NT2/D1 (cell line): ENCODE results near the gene ACSF3.
A peak's percentile ranks its signal among the peaks of the same experiment; 100 is the strongest.
"Not testable (repeated sequence)": the region's sequence is repeated elsewhere in the genome, so short reads cannot be mapped to it uniquely, and the experiment has no call there.

Experiments
- DNase-seq: peaks from one replicate; pipeline ENCODE4 v3.0.0-alpha.2; 2011; ENCODE audit warnings: low read depth, low spot score
- H3K27me3 ChIP-seq: 2 replicates; pipeline ENCODE4 v1.6.0; 2011; ENCODE audit warnings: mild to moderate bottlenecking; ENCODE audit not compliant: insufficient read length, insufficient read depth
- H3K36me3 ChIP-seq: 2 replicates; pipeline ENCODE4 v1.6.1; 2011; ENCODE audit warnings: mild to moderate bottlenecking, low read length, mixed read lengths; ENCODE audit not compliant: insufficient read depth, insufficient read length
- H3K4me1 ChIP-seq: 2 replicates; pipeline ENCODE4 v1.5.1; 2011; ENCODE audit not compliant: insufficient read depth, insufficient read length
- H3K4me3 ChIP-seq: 2 replicates; pipeline ENCODE4 v1.5.1; 2011; ENCODE audit warnings: low read depth; ENCODE audit not compliant: insufficient read length
- H3K9ac ChIP-seq: 2 replicates; pipeline ENCODE4 v1.6.0; 2011; ENCODE audit warnings: low read depth; ENCODE audit not compliant: insufficient read length
- H3K9me3 ChIP-seq: 2 replicates; pipeline ENCODE4 v1.5.1; 2011; ENCODE audit warnings: mild to moderate bottlenecking, low read length; ENCODE audit not compliant: insufficient read depth
- SUZ12 ChIP-seq: IDR thresholded peaks from 2 replicates; pipeline ENCODE4 v1.6.1; 2011; ENCODE audit not compliant: insufficient read length, insufficient read depth; ENCODE audit errors: extremely low read depth
- YY1 ChIP-seq: IDR thresholded peaks from 2 replicates; pipeline ENCODE4 v1.6.1; 2011; ENCODE audit not compliant: insufficient read length, insufficient read depth
- ZNF274 ChIP-seq: IDR thresholded peaks from 2 replicates; pipeline ENCODE4 v1.6.1; 2011; ENCODE audit warnings: mild to moderate bottlenecking, low read depth, low read length

The ACSF3 gene

DNA sequence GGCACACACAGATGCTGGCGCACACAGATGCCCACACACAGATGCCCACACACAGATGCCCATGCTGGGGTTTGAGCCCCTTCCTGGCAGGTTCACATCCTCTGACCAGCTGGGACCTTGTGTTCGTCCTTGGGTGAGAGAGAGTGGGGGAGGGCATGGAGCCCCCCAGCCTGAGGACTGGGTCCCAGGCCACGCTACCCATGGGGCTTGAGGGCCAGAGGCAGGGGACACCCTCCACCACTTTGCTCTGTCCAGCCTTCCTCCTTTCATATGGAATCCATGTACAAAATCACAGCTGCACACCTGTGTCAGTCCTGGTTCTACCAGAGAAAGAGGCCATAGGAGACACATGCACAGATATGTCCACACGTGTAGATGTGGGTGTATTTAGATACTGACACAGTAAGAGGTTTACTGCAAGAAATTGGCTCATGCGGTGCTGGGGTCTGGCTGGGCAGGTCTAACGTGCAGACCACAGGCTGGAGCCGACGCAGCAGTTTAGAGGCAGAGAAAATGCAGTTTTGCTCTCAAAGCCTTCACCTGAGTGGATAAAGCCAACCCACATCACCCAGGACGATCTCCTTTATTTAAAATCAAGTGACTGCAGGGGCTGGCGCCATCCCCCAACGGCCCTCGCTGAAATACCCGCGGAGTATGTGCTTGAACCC lies 95.8 kb downstream of the ACSF3 start:
- DNase-seq, result no peak
- Histone ChIP-seq H3K36me3 (no peaks in the 10 kb centered on the region), H3K4me1 (peaks cover 7% of the 10 kb centered on the region), H3K27me3 (peaks cover 20% of the 10 kb centered on the region), H3K4me3 (no peak overlapping the region), H3K9me3 (peaks cover 10% of the 10 kb centered on the region; the same call in 1 of the 2 replicates), H3K9ac (no peak overlapping the region)
- no peak for TF ChIP-seq YY1
- TF ChIP-seq ZNF274, result no peak
- no peak for TF ChIP-seq SUZ12

DNA sequence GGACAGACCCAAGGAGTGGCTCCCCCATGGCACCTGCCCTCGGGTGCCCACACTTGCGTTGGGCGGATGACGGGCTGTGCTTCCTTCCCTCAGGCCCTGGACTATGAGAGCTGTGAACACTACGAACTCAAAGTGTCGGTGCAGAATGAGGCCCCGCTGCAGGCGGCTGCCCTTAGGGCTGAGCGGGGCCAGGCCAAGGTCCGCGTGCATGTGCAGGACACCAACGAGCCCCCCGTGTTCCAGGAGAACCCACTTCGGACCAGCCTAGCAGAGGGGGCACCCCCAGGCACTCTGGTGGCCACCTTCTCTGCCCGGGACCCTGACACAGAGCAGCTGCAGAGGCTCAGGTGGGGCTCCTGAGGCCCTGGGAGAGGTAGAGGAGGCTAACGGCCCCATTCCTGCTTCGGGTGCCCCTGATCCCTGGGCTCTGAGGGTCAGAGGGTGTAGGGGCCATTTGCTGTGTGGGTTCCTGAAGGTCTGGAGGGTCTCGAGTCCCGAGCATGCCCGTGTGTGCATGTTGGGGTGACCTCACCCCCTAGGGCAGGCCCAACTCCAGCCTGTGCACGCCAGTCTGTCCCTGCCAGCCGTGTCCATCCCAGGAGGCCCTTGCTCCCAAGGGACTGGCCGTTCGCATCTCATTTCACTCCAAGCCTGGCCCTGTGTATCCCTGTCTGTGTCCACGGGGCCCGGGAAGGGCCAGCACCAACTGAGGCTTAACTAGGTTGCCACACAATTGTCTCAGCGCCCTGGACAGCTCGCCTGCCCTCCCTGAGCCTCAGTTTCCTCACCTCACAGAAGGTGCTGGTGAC lies 96.7 kb downstream of the ACSF3 start:
- H3K4me3 ChIP-seq, result no peak overlapping the region
- H3K9ac ChIP-seq, result no peak overlapping the region
- peaks cover 10% of the 10 kb centered on the region; the same call in 1 of the 2 replicates for H3K9me3 ChIP-seq
- TF ChIP-seq YY1 (no peak), SUZ12 (no peak), ZNF274 (no peak)
- no peaks in the 10 kb centered on the region for H3K36me3 ChIP-seq
- H3K4me1 ChIP-seq, result peaks cover 8% of the 10 kb centered on the region
- DNase-seq, result no peak
- H3K27me3 ChIP-seq, result peaks cover 20% of the 10 kb centered on the region

DNA sequence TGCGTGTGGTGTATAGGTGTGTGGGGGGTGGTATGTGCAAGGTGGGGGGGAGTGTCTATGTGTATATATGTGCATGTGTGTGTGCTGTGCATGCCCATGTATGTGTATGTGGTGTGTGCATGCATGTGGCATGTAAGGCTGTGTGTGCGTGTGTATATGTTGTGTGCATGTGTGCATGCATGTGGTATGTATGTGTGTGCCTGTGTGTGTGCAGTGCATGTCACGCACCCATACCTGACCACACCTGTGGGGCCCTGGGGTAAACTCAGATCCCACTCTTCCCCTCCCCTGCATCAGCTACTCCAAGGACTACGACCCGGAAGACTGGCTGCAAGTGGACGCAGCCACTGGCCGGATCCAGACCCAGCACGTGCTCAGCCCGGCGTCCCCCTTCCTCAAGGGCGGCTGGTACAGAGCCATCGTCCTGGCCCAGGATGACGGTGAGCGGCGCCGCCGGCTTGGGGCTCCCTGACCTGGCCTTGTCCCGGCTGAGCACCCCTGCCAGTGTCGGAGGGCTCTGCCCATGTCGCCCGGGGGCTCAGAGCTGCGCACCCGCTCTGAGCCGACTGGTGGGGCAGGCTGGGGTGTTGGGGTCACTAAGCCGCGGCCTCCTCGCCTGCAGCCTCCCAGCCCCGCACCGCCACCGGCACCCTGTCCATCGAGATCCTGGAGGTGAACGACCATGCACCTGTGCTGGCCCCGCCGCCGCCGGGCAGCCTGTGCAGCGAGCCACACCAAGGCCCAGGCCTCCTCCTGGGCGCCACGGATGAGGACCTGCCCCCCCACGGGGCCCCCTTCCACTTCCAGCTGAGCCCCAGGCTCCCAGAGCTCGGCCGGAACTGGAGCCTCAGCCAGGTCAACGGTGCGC lies 97.6 kb downstream of the ACSF3 start:
- Histone ChIP-seq H3K4me1 (peaks cover 13% of the 10 kb centered on the region), H3K27me3 (peaks cover 20% of the 10 kb centered on the region), H3K9me3 (peaks cover 10% of the 10 kb centered on the region; the same call in 1 of the 2 replicates), H3K4me3 (no peak overlapping the region), H3K36me3 (no peaks in the 10 kb centered on the region), H3K9ac (no peak overlapping the region)
- DNase-seq, result no peak
- TF ChIP-seq YY1 (no peak), ZNF274 (no peak), SUZ12 (no peak)

DNA sequence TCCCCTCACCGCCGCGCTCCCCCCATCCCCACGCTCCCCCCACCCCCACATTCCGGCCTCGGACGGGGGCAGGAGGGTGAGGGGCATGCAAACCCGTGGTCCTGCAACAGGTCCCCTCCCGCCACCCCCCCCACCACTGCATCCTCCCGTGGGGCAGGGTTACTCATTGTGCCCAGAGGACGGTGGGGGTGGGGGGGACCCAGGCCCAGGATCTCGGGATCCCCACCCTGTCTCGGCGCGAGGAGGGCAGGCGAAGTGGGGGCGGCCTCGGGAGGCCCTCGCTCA lies 98.2 kb downstream of the ACSF3 start:
- H3K9ac ChIP-seq, result peak overlapping the region; percentile 82
- peaks cover 20% of the 10 kb centered on the region for H3K27me3 ChIP-seq
- peaks cover 10% of the 10 kb centered on the region; the same call in 1 of the 2 replicates for H3K9me3 ChIP-seq
- DNase-seq, result no peak
- H3K4me1 ChIP-seq, result peaks cover 13% of the 10 kb centered on the region
- H3K4me3 ChIP-seq, result peak overlapping the region; percentile 61
- no peaks in the 10 kb centered on the region for H3K36me3 ChIP-seq
- no peak for TF ChIP-seq YY1
- no peak for TF ChIP-seq SUZ12
- no peak for TF ChIP-seq ZNF274

DNA sequence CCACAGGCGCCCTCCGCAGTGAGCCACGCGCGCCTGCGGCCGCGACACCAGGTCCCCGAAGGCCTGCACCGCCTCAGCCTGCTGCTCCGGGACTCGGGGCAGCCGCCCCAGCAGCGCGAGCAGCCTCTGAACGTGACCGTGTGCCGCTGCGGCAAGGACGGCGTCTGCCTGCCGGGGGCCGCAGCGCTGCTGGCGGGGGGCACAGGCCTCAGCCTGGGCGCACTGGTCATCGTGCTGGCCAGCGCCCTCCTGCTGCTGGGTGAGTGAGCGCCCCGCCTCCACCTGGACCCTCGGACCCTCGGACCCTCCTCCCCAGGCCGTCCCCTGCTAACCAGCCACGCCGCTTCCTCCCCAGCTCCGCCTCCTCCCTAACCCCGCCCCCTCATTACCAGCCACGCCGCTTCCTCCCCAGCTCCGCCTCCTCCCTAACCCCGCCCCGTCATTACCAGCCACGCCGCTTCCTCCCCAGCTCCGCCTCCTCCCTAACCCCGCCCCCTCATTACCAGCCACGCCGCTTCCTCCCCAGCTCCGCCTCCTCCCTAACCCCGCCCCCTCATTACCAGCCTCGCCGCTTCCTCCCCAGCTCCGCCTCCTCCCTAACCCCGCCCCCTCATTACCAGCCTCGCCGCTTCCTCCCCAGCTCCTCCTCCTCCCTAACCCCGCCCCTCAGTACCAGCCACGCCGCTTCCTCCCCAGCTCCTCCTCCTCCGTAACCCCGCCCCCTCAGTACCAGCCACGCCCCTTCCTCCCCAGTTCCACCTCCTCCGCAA lies 98.7 kb downstream of the ACSF3 start:
- Histone ChIP-seq H3K4me1 (peaks cover 18% of the 10 kb centered on the region), H3K4me3 (peak overlapping the region; percentile 61), H3K27me3 (peaks cover 20% of the 10 kb centered on the region), H3K9ac (peak overlapping the region; percentile 82)
- peak; percentile 79 for DNase-seq
- H3K36me3 ChIP-seq, H3K9me3 ChIP-seq: not testable (repeated sequence)

DNA sequence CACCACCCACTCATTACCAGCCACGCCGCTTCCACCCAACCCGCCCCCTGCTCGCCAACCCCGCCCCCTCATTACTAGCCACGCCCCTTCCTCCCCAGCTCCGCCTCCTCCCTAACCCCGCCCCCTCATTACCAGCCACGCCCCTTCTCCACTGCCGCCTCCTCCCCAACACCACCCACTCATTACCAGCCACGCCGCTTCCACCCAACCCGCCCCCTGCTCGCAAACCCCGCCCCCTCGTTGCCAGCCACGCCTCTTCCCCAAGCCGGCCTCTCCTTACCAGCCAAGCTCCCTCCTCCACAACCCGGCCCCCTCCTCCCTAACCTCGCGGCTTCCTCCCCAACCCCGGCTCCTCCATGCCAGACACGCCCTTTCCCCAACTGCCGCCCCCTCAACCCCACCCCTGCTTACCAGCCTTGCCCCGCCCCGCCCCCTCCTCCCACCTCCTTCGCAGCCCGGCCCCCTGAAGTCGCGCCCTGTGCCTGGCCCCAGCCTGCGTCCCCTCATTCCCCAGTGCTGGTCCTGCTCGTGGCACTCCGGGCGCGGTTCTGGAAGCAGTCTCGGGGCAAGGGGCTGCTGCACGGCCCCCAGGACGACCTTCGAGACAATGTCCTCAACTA lies 99.4 kb downstream of the ACSF3 start:
- DNase-seq, result peak; percentile 69
- Histone ChIP-seq H3K36me3 (no peaks in the 10 kb centered on the region), H3K4me3 (no peak overlapping the region), H3K9me3 (peaks cover 10% of the 10 kb centered on the region; the same call in 1 of the 2 replicates), H3K9ac (peak overlapping the region; percentile 56), H3K4me1 (peaks cover 22% of the 10 kb centered on the region), H3K27me3 (peaks cover 20% of the 10 kb centered on the region)
- no peak for TF ChIP-seq ZNF274
- TF ChIP-seq YY1, result no peak
- TF ChIP-seq SUZ12, result no peak
